ENCODE data around the gene GABPA. TPM values are rescaled to one million over a fixed set of nuclear protein-coding genes. Genes with fewer than 3 reads are reported as not detected.

The GABPA gene
- total and polyA plus RNA-seq, 10 donors, result 11.7 to 42.0 (median 33.0) TPM

DNA sequence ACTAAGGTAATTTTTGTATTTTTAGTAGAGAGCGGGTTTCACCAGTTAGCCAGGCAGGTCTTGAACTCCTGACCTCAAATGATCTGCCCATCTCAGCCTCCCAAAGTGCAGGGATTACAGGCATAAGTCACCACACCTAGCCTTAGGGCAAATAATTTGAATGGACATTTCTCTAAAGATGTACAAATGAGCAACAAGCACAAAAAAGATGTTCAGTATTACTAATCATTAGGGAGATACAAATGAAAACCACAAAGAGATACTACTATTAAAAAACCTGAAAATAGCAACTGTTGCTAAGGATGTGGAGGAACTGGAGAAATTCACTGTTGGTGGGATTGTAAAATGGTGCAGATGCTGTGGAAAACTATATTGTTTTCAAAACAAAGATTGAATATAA lies 79.1 kb downstream of the GABPA start:
- Histone ChIP-seq H3K4me1 (no peaks in the 10 kb centered on the region), H3K36me3 (no peaks in the 10 kb centered on the region), H3K27ac (no peak overlapping the region), H3K9me3 (no peaks in the 10 kb centered on the region), H3K4me3 (no peak overlapping the region), H3K27me3 (replicated peaks in 1 of 7) (no peaks in the 10 kb centered on the region)
- DNase-seq, result no peak
- TF ChIP-seq POLR2A (IDR thresholded peaks at IDR 0.05) (no peak), POLR2AphosphoS5 (IDR thresholded peaks at IDR 0.05) (no peak)
- TF ChIP-seq, protein P1, sequence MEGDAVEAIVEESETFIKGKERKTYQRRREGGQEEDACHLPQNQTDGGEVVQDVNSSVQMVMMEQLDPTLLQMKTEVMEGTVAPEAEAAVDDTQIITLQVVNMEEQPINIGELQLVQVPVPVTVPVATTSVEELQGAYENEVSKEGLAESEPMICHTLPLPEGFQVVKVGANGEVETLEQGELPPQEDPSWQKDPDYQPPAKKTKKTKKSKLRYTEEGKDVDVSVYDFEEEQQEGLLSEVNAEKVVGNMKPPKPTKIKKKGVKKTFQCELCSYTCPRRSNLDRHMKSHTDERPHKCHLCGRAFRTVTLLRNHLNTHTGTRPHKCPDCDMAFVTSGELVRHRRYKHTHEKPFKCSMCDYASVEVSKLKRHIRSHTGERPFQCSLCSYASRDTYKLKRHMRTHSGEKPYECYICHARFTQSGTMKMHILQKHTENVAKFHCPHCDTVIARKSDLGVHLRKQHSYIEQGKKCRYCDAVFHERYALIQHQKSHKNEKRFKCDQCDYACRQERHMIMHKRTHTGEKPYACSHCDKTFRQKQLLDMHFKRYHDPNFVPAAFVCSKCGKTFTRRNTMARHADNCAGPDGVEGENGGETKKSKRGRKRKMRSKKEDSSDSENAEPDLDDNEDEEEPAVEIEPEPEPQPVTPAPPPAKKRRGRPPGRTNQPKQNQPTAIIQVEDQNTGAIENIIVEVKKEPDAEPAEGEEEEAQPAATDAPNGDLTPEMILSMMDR (IDR thresholded peaks at IDR 0.05 in 8 of 11, conservative IDR thresholded peaks at IDR 0.05 in 3 of 11), result no peak
- intact Hi-C loops (cut with DNase I; ENCODE audit: low total_unique reads), result no loop called here
- WGBS, 5 donors, result 88 to 100% (median 97%) methylated on average over 1 of the region's 1 CpG

DNA sequence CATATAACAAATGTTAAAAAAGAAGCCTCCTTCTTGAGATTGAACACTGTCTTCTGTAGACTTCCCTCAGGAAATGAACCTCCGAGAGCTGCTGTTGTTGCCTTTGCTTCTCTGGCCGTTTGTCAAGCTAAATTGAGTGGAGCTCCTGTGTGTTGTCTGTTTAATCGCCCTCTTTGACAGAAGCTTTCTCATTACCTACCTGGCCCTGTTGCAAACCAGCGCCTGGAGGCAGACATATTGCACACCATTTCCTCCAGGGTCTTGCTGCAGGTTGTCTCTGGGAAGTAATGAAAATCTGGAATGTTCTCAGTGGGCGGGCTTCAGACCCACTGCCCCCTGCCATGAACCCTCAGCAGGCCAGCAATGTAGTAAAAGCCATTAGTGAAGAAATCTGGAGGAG lies 83.3 kb downstream of the GABPA start:
- no peak overlapping the region for H3K4me3 ChIP-seq
- H3K36me3 ChIP-seq, result no peaks in the 10 kb centered on the region
- WGBS, 5 donors, result 51 to 74% (median 54%) methylated on average over 5 of the region's 5 CpGs
- H3K27ac ChIP-seq, result no peak overlapping the region
- intact Hi-C loops (cut with DNase I; ENCODE audit: low total_unique reads), result no loop called here
- H3K27me3 ChIP-seq (replicated peaks in 1 of 7), result no peaks in the 10 kb centered on the region
- H3K9me3 ChIP-seq, result no peaks in the 10 kb centered on the region
- no peaks in the 10 kb centered on the region for H3K4me1 ChIP-seq
- DNase-seq, result no peak
- TF ChIP-seq POLR2A (IDR thresholded peaks at IDR 0.05), result no peak

DNA sequence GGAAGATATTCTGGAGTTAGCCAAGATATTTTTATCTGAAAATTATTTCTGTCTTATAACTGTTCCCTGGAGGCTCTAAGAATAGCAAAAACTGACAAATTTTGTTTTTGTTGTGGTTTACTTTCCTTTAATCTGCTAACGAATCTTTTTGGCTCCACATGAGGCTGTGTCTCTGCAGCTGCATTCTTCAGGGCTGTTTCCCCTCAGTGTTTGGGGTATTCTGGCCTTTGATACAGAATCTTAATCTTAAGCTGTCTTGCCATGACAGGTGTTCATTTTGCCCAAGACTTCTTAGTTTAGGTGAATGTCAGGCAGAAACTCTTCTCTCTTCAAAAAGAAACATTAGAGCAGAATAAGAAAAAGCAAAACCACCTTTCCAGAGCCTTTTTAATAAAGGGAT lies 83.8 kb downstream of the GABPA start:
- no peaks in the 10 kb centered on the region for H3K27me3 ChIP-seq (replicated peaks in 1 of 7)
- no peak overlapping the region for H3K4me3 ChIP-seq
- no peaks in the 10 kb centered on the region for H3K9me3 ChIP-seq
- intact Hi-C loops (cut with DNase I; ENCODE audit: low total_unique reads), result no loop called here
- H3K36me3 ChIP-seq, result no peaks in the 10 kb centered on the region
- no peaks in the 10 kb centered on the region for H3K4me1 ChIP-seq
- no peak overlapping the region for H3K27ac ChIP-seq
- TF ChIP-seq POLR2AphosphoS5 (IDR thresholded peaks at IDR 0.05), result no peak
- no peak for TF ChIP-seq POLR2A (IDR thresholded peaks at IDR 0.05)
- TF ChIP-seq, protein P1 (IDR thresholded peaks at IDR 0.05 in 8 of 11, conservative IDR thresholded peaks at IDR 0.05 in 3 of 11), result no peak
- DNase-seq, result no peak
- 23 to 53% (median 44%) methylated on average over 1 of the region's 1 CpG for WGBS, 5 donors

Other genes with a start within 250 kb of the GABPA start
- gene MRPL39, start 127.5 kb upstream of the GABPA start, total RNA-seq, result 10 to 100 TPM; 14.4 to 24.7 (median 20.0) TPM
- gene MRPL39, start 127.5 kb upstream of the GABPA start, polyA plus RNA-seq, result 10 to 100 TPM; 22.2 to 34.3 (median 28.5) TPM
- gene JAM2, start 95.7 kb upstream of the GABPA start, total RNA-seq, result 1 to 10 TPM; 1.2 to 2.9 (median 2.1) TPM
- gene JAM2, start 95.7 kb upstream of the GABPA start, polyA plus RNA-seq, result 1 to 10 TPM in 2 of 3 donors, under 1 TPM in 1; 0.80 to 2.0 (median 1.6) TPM
- 10 to 100 TPM; 53.1 to 89.2 (median 61.4) TPM for gene ATP5PF, start 68 bp upstream of the GABPA start, total RNA-seq
- gene ATP5PF, start 68 bp upstream of the GABPA start, polyA plus RNA-seq, result 100 to 1,000 TPM; 160 to 252 (median 252) TPM